GM12875 (cell line): ENCODE data around the gene FGF11.

ENCODE experiments used
- H3K4me3 ChIP-seq: one replicate; pipeline ENCODE4 v1.5.1; 2011; ENCODE audit warnings: low read depth, low read length, control low read depth
- TF ChIP-seq, protein P1 (sequence below): IDR thresholded peaks from 2 replicates; pipeline ENCODE4 v1.5.1; 2011; ENCODE audit warnings: low read depth, mild to moderate bottlenecking, control low read depth, inconsistent platforms, low read length, moderate library complexity, borderline replicate concordance; ENCODE audit not compliant: insufficient read depth

The FGF11 gene

GRCh38 chr17:7408863-7409262 lies 30.4 kb upstream of the FGF11 start:
- no peak overlapping the region for H3K4me3 ChIP-seq

DNA sequence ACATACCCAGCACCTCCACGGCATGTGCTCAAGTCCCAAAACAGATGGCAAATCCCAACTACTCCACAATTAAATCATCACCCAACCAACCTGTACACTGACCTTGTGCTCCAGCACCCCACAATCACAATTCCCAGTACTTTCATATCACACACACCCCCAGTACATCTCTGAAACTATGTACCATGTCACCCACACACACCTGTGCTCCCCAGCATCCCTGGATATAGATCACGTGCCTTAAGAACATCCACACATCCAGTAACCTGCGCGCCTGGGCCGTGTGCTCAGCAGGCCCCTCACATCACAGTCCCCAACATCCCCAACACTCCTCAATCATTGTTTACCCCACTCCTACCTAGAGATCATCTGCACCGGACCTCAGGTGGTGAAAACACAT lies 29.6 kb upstream of the FGF11 start:
- TF ChIP-seq, protein P1, sequence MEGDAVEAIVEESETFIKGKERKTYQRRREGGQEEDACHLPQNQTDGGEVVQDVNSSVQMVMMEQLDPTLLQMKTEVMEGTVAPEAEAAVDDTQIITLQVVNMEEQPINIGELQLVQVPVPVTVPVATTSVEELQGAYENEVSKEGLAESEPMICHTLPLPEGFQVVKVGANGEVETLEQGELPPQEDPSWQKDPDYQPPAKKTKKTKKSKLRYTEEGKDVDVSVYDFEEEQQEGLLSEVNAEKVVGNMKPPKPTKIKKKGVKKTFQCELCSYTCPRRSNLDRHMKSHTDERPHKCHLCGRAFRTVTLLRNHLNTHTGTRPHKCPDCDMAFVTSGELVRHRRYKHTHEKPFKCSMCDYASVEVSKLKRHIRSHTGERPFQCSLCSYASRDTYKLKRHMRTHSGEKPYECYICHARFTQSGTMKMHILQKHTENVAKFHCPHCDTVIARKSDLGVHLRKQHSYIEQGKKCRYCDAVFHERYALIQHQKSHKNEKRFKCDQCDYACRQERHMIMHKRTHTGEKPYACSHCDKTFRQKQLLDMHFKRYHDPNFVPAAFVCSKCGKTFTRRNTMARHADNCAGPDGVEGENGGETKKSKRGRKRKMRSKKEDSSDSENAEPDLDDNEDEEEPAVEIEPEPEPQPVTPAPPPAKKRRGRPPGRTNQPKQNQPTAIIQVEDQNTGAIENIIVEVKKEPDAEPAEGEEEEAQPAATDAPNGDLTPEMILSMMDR: no peak
- no peak overlapping the region for H3K4me3 ChIP-seq

More at GRCh38 chr17:7408863-7409262, 30.4 kb upstream of the FGF11 start:
- TF ChIP-seq, protein P1: no peak

DNA sequence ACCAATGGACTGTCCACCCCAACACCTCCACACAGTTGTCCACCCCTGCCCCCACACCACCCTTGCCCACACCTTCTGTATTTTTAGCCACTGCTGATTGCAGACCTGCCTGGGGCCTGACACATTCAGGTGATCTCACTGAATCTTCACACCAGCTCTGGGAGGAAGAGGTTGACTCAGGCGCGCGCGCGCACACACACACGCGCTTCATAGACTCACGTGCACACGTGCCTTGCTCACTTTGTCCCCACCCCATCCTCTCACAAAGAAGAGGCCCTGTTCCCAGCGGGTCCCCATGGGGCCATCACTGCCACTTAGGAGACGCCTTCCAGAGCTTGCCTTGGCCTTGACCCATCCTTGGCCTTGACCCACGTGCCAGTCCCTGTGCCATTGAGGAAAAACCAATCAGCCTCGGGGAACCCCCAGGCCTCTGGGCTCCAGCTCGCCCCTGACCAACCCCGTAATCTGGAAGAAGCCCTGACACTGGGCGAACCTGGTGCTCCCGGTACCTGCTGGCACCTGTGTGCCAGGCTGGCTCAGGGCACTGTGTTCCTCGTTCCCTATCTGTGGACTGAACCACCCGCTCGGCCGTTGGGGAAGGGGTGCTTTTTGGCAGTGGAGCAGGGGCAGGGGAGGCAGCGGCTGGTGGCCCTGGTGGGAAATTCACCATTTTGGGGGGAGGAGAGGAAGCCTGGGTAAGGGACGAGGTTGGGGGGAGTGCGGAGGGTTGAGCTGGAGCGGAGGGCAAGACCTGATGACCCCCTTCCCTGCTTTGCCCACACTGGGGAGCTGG lies 28.5 kb upstream of the FGF11 start:
- TF ChIP-seq, protein P1: no peak
- H3K4me3 ChIP-seq: no peak overlapping the region

GRCh38 chr17:7411427-7411750 lies 27.9 kb upstream of the FGF11 start:
- no peak overlapping the region for H3K4me3 ChIP-seq
- TF ChIP-seq, protein P1: no peak

GRCh38 chr17:7413346-7413985 lies 25.8 kb upstream of the FGF11 start:
- TF ChIP-seq, protein P1: no peak

GRCh38 chr17:7414837-7415236 lies 24.5 kb upstream of the FGF11 start:
- TF ChIP-seq, protein P1: no peak
- no peak overlapping the region for H3K4me3 ChIP-seq

More at GRCh38 chr17:7413346-7413985, 25.8 kb upstream of the FGF11 start:
- H3K4me3 ChIP-seq: no peak overlapping the region

GRCh38 chr17:7415784-7416183 lies 23.5 kb upstream of the FGF11 start:
- H3K4me3 ChIP-seq: no peak overlapping the region
- TF ChIP-seq, protein P1: no peak
